GM18909 (cell line): ENCODE results near the gene CLDN20.
A peak's percentile ranks its signal among the peaks of the same experiment; 100 is the strongest.
"Not testable (repeated sequence)": the region's sequence is repeated elsewhere in the genome, so short reads cannot be mapped to it uniquely, and the experiment has no call there.

ENCODE experiments used
- ATAC-seq: cut with Tn5 transposase; IDR thresholded peaks from one replicate; pipeline ENCODE4 v1.9.1; 2021; ENCODE audit warnings: mild to moderate bottlenecking; ENCODE audit not compliant: unreplicated experiment, poor library complexity

CLDN20 gene, protein sequence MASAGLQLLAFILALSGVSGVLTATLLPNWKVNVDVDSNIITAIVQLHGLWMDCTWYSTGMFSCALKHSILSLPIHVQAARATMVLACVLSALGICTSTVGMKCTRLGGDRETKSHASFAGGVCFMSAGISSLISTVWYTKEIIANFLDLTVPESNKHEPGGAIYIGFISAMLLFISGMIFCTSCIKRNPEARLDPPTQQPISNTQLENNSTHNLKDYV

DNA sequence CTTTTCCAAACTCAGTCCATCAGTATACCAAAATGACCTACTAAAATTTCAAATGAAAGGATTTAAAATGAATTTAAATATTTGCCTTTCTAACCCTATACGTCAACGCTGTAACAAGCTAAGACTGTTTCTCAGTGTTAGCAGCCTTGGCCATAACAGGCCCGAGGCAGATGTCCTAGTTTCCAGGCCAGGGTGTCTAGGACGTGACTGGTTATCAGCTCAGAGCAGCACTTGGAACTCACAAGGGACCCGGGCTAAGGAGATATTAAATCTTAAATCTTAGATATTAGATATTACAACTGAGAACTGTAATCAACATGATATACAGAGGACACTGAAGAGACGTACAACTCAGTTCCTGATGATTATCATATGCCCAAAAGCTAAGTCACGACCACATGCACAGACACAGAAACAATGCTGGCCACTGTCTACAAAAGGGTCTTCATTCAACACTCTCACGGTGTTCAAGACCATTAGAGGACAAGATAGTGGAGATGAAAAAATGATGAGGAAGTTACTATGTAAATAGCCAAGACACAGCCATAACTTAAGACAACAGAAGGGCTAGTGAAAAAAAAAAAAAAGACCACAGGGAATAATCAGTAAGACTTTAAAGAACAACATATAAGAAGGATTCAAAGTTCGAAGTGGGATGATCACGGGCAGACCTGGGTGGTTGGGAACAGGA lies at the start of gene CLDN20:
TSS of gene CLDN20 (plus strand) at position 641 of the 691 bp plus-strand sequence. CDS start 11,707 bp downstream, outside the sequence.
- no peak for ATAC-seq

DNA sequence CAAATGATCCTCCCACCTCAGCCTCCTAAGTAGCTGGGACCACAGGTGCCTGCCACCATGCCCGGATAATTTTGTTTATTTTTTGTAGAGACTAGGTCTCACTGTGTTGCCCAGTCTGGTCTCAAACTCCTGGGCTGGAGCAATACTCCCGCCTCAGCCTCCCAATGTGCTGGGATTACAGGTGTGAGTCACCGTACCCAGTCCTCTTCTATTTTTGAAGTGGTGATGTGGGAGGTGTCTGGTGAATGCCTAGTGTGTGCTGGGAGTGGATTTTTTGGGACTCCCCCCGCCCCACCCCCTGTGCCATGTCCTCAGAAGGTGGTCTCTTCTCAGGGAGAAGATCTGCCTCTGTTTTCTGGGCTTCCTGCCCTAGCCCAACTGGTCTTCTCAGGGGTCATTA lies 47.9 kb upstream of the CLDN20 start:
- ATAC-seq, result no peak

GRCh38 chr6:155216312-155217046 lies 47.3 kb upstream of the CLDN20 start:
- no peak for ATAC-seq

- ATAC-seq, result not testable (repeated sequence)
Measured at GRCh38 chr6:155218711-155219110, 45.1 kb upstream of the CLDN20 start.

DNA sequence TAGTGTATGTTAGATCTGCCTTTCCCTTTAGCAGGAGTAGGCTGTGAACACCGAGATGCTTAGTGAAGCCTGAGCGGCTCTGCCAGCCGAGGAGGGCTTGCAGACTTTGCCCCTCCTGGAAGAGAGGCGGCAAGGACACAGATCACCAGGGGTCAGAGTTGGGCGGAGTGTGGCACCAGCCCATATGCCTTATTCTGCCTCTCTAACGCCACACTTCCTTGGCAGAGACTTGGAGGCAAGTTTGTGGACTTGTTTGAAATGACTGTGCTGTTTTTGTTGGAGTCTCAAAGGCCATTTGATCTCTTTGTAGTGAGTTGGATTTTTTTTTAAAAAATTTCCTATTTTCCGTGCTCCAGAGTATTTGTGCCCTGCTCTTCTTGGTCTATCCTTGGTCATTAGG lies 44.5 kb upstream of the CLDN20 start:
- ATAC-seq, result no peak

DNA sequence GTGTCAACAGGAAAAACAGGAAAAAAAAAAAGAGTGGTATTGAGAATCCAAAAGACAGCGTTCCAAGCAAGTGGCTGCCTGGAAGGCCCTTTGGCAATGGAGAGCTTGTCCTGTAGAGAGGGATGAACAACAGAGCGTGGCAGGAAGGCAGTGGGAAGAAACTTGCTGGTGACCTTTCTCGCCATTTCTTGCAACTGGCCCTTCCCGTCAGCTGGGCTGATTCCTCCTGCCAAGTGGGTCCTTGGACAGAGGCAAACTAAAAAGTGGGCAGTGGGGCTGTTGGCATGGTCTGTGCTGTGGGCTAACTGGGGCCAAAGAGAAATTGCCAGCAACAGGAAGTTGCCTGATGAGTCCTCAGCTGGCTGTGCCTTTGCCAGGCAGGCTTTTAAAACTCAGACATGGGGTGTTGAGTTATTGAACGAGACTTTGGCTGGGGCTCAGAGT lies 43.9 kb upstream of the CLDN20 start:
- ATAC-seq, result no peak

DNA sequence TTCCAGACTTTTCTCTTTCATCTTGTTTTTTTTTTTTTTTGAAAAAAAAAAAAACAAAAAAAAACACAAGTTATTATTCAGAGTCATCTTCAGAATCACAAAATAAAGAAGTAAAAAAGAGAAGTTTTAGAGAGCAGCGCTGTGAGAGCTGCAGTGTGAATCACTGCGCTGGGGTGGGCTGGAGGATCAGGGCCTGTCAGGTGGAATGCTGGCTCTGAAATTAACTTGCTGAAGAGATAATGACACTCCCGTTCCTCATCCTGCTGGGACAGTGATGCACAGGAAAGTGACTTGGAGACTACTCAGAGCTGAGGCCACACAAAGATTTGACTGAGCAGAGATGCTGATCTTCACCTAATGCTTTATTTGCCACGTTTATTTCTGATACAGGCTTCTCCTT lies 42.7 kb upstream of the CLDN20 start:
- no peak for ATAC-seq

DNA sequence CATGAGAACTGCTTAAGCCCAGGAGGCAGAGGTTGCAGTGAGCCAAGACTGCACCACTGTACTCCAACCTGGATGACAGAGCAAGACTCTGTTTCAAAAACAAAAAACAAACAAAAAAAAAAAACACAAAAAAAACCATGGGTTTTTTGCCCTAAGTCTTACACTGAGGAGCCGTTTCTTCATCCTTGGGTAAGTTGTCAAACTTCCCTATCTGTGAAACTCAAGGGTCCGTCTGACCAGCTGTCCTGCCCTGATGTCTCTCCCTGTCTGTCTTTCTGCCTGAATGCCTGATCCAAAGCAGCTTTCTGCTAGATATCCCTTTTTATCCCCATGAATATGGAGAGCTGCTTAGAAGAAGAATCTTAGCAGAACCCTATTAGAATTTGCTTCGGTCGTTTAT lies 41.3 kb upstream of the CLDN20 start:
- no peak for ATAC-seq

- ATAC-seq, result peak; percentile 96
Measured at GRCh38 chr6:155223646-155224451, 40.0 kb upstream of the CLDN20 start.

- ATAC-seq, result no peak
Measured at GRCh38 chr6:155224618-155225017, 39.2 kb upstream of the CLDN20 start.

DNA sequence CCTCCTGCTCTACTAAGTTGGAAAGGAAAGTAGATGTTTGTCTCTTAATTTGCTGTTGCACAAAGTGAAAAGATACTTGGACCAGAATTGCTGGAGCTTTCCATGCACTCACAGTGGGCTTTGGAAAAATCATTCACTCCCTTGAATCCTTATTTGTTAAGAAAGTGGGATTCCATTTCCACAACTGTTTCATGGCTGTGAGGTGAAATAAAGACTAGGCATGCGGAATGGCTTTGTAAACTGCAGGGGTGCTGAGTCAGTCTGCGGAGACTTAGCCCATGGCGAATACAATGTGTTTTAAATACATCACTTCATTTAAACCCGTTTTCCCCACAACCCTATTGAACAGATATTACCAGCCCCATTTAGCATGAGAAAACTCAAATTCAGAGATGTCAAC lies 36.8 kb upstream of the CLDN20 start:
- no peak for ATAC-seq

GRCh38 chr6:155228546-155229166 lies 35.2 kb upstream of the CLDN20 start:
- ATAC-seq, result no peak

DNA sequence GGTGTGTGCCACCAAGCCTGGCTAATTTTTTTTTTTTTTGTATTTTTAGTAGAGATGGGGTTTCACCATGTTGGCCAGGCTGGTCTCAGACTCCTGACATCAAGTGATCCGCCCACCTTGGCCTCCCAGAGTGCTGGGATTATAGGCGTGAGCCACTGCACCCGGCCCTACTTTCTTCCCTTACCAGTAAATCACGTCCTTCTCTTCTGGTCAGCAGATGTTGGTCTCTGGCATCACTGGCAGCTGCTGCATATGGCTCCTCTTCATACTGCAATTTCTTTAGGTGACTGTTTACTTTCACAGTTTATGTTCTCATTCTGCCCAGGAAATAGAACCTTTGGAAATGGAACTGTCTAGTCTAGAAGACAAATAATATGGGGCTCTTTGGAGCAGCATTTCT lies 32.8 kb upstream of the CLDN20 start:
- ATAC-seq, result not testable (repeated sequence)

GRCh38 chr6:155232848-155233247 lies 31.0 kb upstream of the CLDN20 start:
- ATAC-seq, result no peak

GRCh38 chr6:155234167-155234566 lies 29.6 kb upstream of the CLDN20 start:
- ATAC-seq, result no peak

DNA sequence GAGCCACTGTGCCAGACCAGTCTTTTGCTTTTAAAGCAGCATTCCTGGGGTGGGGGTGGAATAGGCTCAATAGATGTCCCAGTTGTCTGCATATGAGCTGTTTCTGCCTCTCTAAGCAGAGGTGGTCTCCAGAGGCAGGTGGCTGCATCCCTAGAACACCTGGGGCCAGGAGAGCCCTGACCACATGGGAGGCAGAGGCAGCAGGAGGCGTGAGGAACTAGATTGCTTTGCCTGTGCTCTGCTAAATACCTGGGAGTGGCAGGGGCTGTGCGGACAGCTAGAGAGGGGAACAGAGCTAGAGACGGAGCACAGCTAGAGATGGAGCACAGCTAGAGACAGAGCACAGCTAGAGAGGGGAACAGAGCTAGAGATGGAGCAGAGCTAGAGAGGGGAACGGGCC lies 29.1 kb upstream of the CLDN20 start:
- no peak for ATAC-seq

DNA sequence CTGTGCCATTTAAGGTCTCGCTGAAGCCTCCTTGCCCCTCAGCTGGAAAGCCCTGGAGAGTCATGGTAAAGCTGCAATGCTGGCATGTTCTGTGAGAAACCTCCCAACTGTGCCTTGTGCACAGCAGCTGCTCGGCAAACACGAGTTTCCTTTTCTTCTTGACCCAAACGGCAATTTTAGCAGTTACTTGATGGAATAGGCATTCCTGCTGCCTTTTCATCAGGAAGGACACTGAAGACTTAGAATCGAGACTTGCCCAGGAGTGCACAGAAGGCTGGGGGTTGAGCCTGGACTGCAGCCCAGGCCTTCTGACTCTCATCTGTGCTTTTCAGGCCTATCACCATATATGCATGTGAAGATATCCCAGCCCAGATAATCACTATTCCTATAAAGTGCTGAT lies 28.7 kb upstream of the CLDN20 start:
- ATAC-seq, result no peak

- ATAC-seq, result no peak
Measured at GRCh38 chr6:155237613-155238012, 26.2 kb upstream of the CLDN20 start.

DNA sequence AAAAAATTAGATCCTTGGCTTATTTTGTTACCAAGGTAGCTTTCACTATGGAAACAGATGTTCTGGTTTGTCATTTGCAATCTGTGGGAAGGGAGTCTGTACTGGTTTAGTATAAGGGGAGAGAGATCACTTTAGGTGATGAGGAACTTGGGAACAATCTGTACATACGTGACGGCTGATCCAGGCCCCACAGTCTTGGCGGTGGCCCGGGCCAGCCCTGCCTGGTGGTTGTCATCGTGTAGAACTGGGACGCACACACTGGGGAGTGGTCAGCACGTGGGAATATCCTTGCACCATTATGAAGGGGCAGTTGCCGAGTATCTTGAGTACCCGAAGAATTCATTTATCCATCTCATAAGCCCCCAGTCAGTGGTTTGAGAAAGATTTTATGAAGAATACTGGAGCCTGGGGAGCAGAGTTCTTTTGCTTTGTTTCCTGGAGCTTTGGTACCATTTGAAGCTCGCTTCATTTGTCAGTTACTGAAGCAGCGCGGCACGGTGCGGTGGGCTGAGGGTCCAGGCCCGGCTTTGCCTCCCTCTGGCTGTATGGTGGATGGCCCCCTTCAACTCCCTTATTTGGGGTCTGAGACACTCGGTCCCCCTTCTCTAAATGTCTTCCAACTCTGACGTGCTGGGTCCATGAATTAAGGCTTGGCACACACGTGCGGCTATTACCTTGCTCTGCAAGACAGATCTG lies 22.8 kb upstream of the CLDN20 start:
- ATAC-seq, result no peak

DNA sequence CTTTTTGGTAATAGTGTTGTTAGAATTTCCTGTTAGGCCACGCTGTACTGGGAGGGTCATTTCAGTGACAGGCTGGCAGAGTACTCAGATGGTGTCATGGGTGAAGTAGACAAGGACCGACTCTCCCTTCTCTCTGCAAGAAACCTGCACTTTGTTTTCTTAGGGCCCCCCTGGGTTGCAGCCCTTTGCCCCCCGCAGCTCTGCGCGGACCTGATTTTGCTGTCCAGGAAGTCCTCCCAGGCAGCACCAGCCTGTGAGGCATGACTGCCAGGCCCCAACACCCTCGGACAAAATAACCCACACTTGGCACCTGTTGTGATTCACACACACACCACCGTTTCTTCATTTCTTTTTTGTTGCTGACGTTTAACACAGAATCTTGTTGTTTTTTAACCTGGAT lies 21.8 kb upstream of the CLDN20 start:
- no peak for ATAC-seq
